GM12875 (cell line): Measurements from ENCODE around the gene UBXN6.

ENCODE experiments used
- H3K4me3 ChIP-seq: one replicate; pipeline ENCODE4 v1.5.1; 2011; ENCODE audit warnings: low read depth, low read length, control low read depth
- CTCF ChIP-seq: IDR thresholded peaks from 2 replicates; pipeline ENCODE4 v1.5.1; 2011; ENCODE audit warnings: low read depth, mild to moderate bottlenecking, control low read depth, inconsistent platforms, low read length, moderate library complexity, borderline replicate concordance; ENCODE audit not compliant: insufficient read depth

UBXN6 gene

DNA sequence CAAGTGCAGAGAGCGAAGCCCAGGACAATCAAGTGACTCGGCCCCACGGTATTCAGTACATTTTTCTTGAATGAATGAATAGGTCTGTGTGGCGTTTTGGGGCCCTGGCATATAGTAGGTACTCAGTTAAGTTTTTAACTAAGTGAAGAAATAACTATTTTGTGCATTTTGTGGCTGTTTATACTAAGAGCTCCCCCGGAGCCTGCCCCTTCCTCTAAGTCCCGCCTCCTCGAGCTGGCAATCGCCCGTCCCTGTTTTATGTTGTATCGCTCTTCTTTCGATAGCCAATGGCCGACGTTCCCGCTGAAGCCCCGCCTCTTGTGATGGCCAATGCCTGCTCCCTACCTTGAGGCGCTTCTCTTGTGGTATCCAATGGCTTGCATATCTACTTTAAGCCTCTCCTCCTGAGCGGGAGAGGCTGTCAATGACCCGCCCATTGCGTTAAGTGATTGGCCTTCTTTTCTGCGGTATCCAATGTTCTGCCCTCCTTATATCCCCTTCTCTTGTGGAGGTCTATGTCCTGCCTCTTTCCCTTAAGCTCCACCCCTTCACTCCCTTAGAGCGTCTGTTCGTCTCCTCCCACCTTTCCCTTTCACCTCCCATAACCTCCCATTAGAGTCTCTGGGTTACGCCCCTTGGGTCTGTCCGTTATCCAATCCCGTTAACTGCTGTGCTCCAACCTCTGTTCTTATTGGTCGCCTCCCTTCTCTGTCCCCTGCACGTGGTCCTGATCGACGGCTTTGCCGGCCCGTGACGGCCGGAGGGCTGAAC lies 14.0 kb upstream of the UBXN6 start:
- TF ChIP-seq CTCF = no peak
- H3K4me3 ChIP-seq = peak overlapping the region; percentile 60

DNA sequence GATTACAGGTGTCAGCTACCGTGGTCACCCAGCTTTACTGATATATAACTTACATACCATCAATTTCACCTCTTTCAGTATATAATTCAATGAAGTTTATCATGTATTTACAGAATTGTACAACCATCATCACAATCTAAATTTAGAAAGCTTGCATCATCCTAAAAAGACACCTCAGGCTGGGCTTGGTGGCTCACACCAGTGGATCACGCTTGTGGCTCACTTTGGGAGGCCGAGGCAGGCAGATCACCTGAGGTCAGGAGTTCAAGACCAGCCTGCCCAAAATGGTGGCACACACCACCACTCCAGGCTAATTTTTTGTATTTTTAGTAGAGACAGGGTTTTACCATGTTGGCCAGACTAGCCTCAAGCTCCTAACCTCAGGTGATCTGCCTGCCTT lies 10.2 kb upstream of the UBXN6 start:
- no peak overlapping the region for H3K4me3 ChIP-seq
- no peak for TF ChIP-seq CTCF

GRCh38 chr19:4464815-4465581 lies 7.4 kb upstream of the UBXN6 start:
- TF ChIP-seq CTCF = no peak
- H3K4me3 ChIP-seq = no peak overlapping the region

DNA sequence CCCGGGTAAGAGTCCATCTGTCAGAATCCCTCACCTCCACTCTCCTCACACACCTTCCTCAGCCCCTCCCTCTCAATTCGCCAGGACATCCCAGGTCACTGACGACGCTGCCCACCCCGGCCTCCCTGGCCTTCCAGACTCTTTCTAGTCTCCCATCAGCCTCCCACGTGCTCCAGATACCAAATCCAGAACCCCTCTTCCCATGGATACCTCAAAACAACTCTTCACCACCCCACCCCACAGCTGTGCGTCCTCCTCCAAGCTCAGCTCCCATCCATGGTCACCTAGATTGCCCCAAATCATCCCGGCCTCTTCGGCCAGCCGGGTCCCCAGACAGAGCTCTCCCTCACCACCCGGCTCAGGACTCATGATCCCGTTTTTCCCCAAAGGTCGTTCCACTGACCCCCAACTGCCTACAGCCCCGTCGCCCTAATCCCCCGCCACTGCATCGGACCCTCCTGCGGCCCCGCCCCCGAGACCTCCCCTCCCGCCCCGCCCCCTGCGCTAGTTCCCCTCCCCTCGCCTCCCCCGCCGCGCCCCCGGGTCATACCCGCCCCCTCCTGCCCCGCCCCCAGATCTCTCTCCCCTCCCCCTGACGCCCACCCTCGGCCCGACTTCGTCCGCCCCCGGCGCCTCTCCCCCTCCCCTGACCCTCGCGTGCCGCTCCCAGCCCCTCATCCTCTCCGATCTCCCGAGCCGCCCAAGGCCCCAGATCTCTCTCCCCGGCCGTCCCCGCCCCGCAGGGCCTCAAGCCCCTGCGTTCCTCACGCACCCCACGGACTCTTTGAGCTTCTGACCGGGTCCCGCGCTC lies 546 bp downstream of the UBXN6 start:
- H3K4me3 ChIP-seq = peak overlapping the region; percentile 65
- no peak for TF ChIP-seq CTCF

GRCh38 chr19:4456476-4456842 lies 1.1 kb downstream of the UBXN6 start:
- no peak for TF ChIP-seq CTCF
- peak overlapping the region; percentile 62 for H3K4me3 ChIP-seq

- no peak for TF ChIP-seq CTCF
- peak overlapping the region; percentile 62 for H3K4me3 ChIP-seq
These were observed 1.7 kb downstream of the UBXN6 start for GRCh38 chr19:4455719-4456475.
